Measurements from ENCODE around the gene METTL25B.

DNA sequence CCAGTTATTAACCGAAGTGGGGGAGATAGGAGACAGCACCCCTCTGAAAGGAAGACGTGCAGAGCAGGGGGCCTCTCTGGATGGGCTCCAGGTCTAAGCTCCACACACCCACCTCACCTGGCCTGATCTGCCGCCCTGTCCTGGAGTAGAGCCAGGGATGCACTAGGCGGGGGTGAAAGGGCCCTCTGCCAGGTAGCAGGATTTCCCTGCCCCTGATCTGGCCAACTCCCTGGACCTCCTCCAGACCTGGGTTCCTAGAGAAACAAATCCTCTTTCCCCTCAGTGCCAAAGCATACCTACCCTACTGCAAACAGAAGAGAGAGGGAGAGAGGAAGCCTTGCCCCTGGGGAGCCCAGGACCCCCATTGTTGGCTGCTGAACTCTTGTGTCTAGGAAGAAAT, 24.9 kb upstream of the METTL25B start:
- TF ChIP-seq, protein P1, sequence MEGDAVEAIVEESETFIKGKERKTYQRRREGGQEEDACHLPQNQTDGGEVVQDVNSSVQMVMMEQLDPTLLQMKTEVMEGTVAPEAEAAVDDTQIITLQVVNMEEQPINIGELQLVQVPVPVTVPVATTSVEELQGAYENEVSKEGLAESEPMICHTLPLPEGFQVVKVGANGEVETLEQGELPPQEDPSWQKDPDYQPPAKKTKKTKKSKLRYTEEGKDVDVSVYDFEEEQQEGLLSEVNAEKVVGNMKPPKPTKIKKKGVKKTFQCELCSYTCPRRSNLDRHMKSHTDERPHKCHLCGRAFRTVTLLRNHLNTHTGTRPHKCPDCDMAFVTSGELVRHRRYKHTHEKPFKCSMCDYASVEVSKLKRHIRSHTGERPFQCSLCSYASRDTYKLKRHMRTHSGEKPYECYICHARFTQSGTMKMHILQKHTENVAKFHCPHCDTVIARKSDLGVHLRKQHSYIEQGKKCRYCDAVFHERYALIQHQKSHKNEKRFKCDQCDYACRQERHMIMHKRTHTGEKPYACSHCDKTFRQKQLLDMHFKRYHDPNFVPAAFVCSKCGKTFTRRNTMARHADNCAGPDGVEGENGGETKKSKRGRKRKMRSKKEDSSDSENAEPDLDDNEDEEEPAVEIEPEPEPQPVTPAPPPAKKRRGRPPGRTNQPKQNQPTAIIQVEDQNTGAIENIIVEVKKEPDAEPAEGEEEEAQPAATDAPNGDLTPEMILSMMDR (IDR thresholded peaks at IDR 0.05 in 8 of 11, conservative IDR thresholded peaks at IDR 0.05 in 3 of 11), result no peak
- no peak for TF ChIP-seq POLR2A (IDR thresholded peaks at IDR 0.05)
